OCI-LY1 (cell line): Measurements from ENCODE around the gene SLC25A29.

Experiments used
- H2AFZ ChIP-seq: fragments of 200-600 bp; sonication (generic), shearing (Covaris generic); 2 replicates; pipeline ENCODE4 v1.6.0; 2014; ENCODE audit warnings: antibody characterized with exemption, mild to moderate bottlenecking, low read length
- H3F3A ChIP-seq: fragments of 200-600 bp; sonication (generic), shearing (Covaris generic); 2 replicates; pipeline ENCODE4 v1.6.0; 2014; ENCODE audit warnings: mild to moderate bottlenecking, antibody characterized with exemption, low read length, moderate library complexity; ENCODE audit not compliant: insufficient read depth
- H3K27ac ChIP-seq: fragments of 200-600 bp; sonication (generic); 2 replicates; pipeline ENCODE4 v1.5.1; 2014; ENCODE audit warnings: low read length, mixed run types, mild to moderate bottlenecking, low read depth; ENCODE audit not compliant: poor library complexity, severe bottlenecking
- H3K27me3 ChIP-seq: fragments of 200-600 bp; sonication (generic); 2 replicates; pipeline ENCODE4 v1.6.0; 2014; ENCODE audit warnings: antibody characterized with exemption, mild to moderate bottlenecking, low read length, moderate library complexity; ENCODE audit not compliant: insufficient read depth
- H3K36me3 ChIP-seq: fragments of 200-600 bp; sonication (generic); 2 replicates; pipeline ENCODE4 v1.6.1; 2014; ENCODE audit warnings: mild to moderate bottlenecking, antibody characterized with exemption, low read length, moderate library complexity, mixed read lengths; ENCODE audit not compliant: insufficient read depth
- H3K4me1 ChIP-seq: fragments of 200-600 bp; sonication (generic); 2 replicates; pipeline ENCODE4 v1.5.1; 2014; ENCODE audit warnings: mild to moderate bottlenecking, low read length, moderate library complexity; ENCODE audit not compliant: insufficient read depth, severe bottlenecking
- H3K4me2 ChIP-seq: fragments of 200-600 bp; sonication (generic), shearing (Covaris generic); 2 replicates; pipeline ENCODE4 v1.6.1; 2014; ENCODE audit warnings: low read length
- H3K4me3 ChIP-seq: fragments of 200-600 bp; sonication (generic); 2 replicates; pipeline ENCODE4 v1.5.1; 2014; ENCODE audit warnings: low read length, low read depth, mild to moderate bottlenecking, mixed read lengths; ENCODE audit not compliant: poor library complexity, severe bottlenecking
- H3K79me2 ChIP-seq: fragments of 200-600 bp; shearing (Covaris generic); 2 replicates; pipeline ENCODE4 v1.6.1; 2016; ENCODE audit warnings: mixed run types, low read length, mixed read lengths; ENCODE audit not compliant: insufficient read depth
- H3K9ac ChIP-seq: fragments of 200-600 bp; sonication (generic), shearing (Covaris generic); 2 replicates; pipeline ENCODE4 v1.6.1; 2014; ENCODE audit warnings: mild to moderate bottlenecking, low read length, mixed read lengths
- H3K9me2 ChIP-seq: fragments of 200-600 bp; sonication (generic), shearing (Covaris generic); 2 replicates; pipeline ENCODE4 v1.6.1; 2014; ENCODE audit warnings: low read depth, mild to moderate bottlenecking, low read length, mixed read lengths
- H3K9me3 ChIP-seq: fragments of 200-600 bp; shearing (Covaris generic); 2 replicates; pipeline ENCODE4 v1.6.1; 2014; ENCODE audit warnings: low read length, mixed read lengths
- H4K20me1 ChIP-seq: fragments of 200-600 bp; sonication (generic), shearing (Covaris generic); 2 replicates; pipeline ENCODE4 v1.6.0; 2016; ENCODE audit warnings: mild to moderate bottlenecking, low read length; ENCODE audit not compliant: insufficient read depth
- CTCF ChIP-seq: fragments of 200-600 bp; sonication (generic), shearing (Covaris generic); IDR thresholded peaks from 2 replicates; pipeline ENCODE4 v1.5.1; 2017; ENCODE audit warnings: mild to moderate bottlenecking, antibody characterized with exemption, low read length, moderate library complexity, mixed read lengths
- EZH2 ChIP-seq: fragments of 200-600 bp; sonication (generic), shearing (Covaris generic); IDR thresholded peaks from 2 replicates; pipeline ENCODE4 v1.8.0; 2017; ENCODE audit warnings: borderline replicate concordance, mixed run types, mild to moderate bottlenecking, antibody characterized with exemption, low read length, moderate library complexity, mixed read lengths

SLC25A29 gene

GRCh38 chr14:100262545-100262944 lies 43.7 kb downstream of the SLC25A29 start:
- 0 out of 2 replicates have a peak, but pooled peaks cover 3% of the 10 kb centered on the region for H4K20me1 ChIP-seq
- no peaks in the 10 kb centered on the region for H3K9me3 ChIP-seq
- H3K27ac ChIP-seq: no peak overlapping the region
- peaks cover 93% of the 10 kb centered on the region for H3K79me2 ChIP-seq
- peaks cover 21% of the 10 kb centered on the region for H3K4me1 ChIP-seq
- no peak overlapping the region for H3K4me2 ChIP-seq
- no peaks in the 10 kb centered on the region for H3K9me2 ChIP-seq
- H3F3A ChIP-seq: no peaks in the 10 kb centered on the region
- no peak overlapping the region for H3K4me3 ChIP-seq
- peaks cover 64% of the 10 kb centered on the region for H3K36me3 ChIP-seq
- H2AFZ ChIP-seq: no peak overlapping the region
- no peaks in the 10 kb centered on the region for H3K27me3 ChIP-seq
- TF ChIP-seq EZH2 (no peak), CTCF (no peak)
- no peak overlapping the region for H3K9ac ChIP-seq

GRCh38 chr14:100261621-100262020 lies 44.6 kb downstream of the SLC25A29 start:
- Histone ChIP-seq H3K9ac (no peak overlapping the region), H2AFZ (no peak overlapping the region), H3K27ac (no peak overlapping the region), H3K27me3 (no peaks in the 10 kb centered on the region), H3K9me3 (no peaks in the 10 kb centered on the region), H3K79me2 (peaks cover 93% of the 10 kb centered on the region), H3K36me3 (peaks cover 65% of the 10 kb centered on the region), H3F3A (no peaks in the 10 kb centered on the region), H3K4me2 (no peak overlapping the region), H4K20me1 (0 out of 2 replicates have a peak, but pooled peaks cover 3% of the 10 kb centered on the region), H3K9me2 (no peaks in the 10 kb centered on the region), H3K4me3 (no peak overlapping the region), H3K4me1 (peaks cover 28% of the 10 kb centered on the region)
- TF ChIP-seq CTCF (no peak), EZH2 (no peak)

- H3K9me3 ChIP-seq: no peaks in the 10 kb centered on the region
- TF ChIP-seq CTCF (no peak), EZH2 (no peak)
- H3K9ac ChIP-seq: no peak overlapping the region
- H3K4me1 ChIP-seq: peaks cover 45% of the 10 kb centered on the region
- H3K4me3 ChIP-seq: no peak overlapping the region
- 0 out of 2 replicates have a peak overlapping the region, but pooled peaks have one; percentile 6 for H3K4me2 ChIP-seq
- H3K36me3 ChIP-seq: peaks cover 20% of the 10 kb centered on the region; the same call in 1 of the 2 replicates
- peaks cover 97% of the 10 kb centered on the region for H3K79me2 ChIP-seq
- H3K27ac ChIP-seq: peak overlapping the region; percentile 75
- no peaks in the 10 kb centered on the region for H3K9me2 ChIP-seq
- no peaks in the 10 kb centered on the region for H4K20me1 ChIP-seq
- H3F3A ChIP-seq: no peaks in the 10 kb centered on the region
- H2AFZ ChIP-seq: no peak overlapping the region
- H3K27me3 ChIP-seq: no peaks in the 10 kb centered on the region
These were observed 49.8 kb downstream of the SLC25A29 start for GRCh38 chr14:100256339-100256895.
